ENCODE results near the gene ITPR1.

Gene ITPR1

DNA sequence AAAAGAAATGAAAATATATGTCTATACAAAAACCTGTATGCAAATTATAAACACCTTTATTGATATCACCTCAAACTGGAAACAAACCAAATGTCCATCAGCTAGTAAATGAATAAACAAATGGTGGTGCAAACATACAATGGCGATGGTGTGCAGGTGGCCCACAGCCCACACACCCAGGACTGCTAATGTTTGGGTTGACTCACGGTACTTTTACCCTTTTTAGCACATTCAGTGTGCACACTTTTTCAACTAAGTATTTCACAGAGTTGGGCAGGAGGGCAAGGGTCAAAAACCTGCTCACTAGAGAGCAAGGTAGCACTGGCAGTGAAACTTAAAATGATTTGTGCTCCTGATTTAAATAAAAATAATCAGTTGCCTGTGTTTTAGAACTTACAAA, 363.0 kb downstream of the ITPR1 start:
- Histone ChIP-seq H3K4me3 (ENCODE audit: low read length) (no peak overlapping the region), H3K27ac (ENCODE audit: low read depth, low read length) (no peak overlapping the region), H3K27me3 (ENCODE audit: insufficient read depth, low read length) (no peaks in the 10 kb centered on the region), H3K36me3 (ENCODE audit: insufficient read depth, low read length) (no peaks in the 10 kb centered on the region), H3K9ac (ENCODE audit: low read depth, low read length) (no peak overlapping the region), H3K4me1 (ENCODE audit: insufficient read depth, low read length) (peaks cover 3% of the 10 kb centered on the region; the same call in 1 of the 2 replicates), H3K9me3 (ENCODE audit: insufficient read depth, low read depth, low read length) (peaks cover 3% of the 10 kb centered on the region; the same call in 1 of the 2 replicates)
- 46% methylated on average over 2 of the region's 2 CpGs for WGBS

DNA sequence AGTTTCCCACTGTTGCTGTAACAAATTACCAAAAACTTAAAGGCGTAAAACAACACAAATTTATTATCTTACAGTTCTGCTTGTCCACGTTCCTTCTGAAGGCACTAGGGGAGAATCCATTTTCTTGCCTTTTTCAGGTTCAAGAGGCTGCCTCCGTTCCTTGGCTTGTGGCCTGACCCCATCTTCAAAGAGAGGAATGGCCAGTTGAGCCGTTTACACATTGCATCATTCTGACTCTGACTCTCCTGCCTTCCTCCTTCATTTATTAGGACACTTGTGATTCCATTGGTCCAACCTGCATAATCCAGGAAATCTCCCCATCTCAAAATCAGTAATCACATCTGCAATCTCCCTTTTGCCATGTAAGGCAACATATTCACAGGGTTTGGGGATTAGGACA, 363.4 kb downstream of the ITPR1 start:
- Histone ChIP-seq H3K9ac (ENCODE audit: low read depth, low read length) (no peak overlapping the region), H3K27ac (ENCODE audit: low read depth, low read length) (no peak overlapping the region), H3K4me1 (ENCODE audit: insufficient read depth, low read length) (peaks cover 3% of the 10 kb centered on the region; the same call in 1 of the 2 replicates), H3K36me3 (ENCODE audit: insufficient read depth, low read length) (no peaks in the 10 kb centered on the region), H3K27me3 (ENCODE audit: insufficient read depth, low read length) (no peaks in the 10 kb centered on the region), H3K4me3 (ENCODE audit: low read length) (no peak overlapping the region), H3K9me3 (ENCODE audit: insufficient read depth, low read depth, low read length) (peaks cover 5% of the 10 kb centered on the region; the same call in 1 of the 2 replicates)
- 90% methylated on average over 4 of the region's 4 CpGs for WGBS

GRCh38 chr3:4856986-4857385, 363.8 kb downstream of the ITPR1 start:
- WGBS: 91% methylated on average over 5 of the region's 5 CpGs
- H3K9me3 ChIP-seq (ENCODE audit: insufficient read depth, low read depth, low read length): peaks cover 5% of the 10 kb centered on the region; the same call in 1 of the 2 replicates
- no peaks in the 10 kb centered on the region for H3K27me3 ChIP-seq (ENCODE audit: insufficient read depth, low read length)
- no peak overlapping the region for H3K4me3 ChIP-seq (ENCODE audit: low read length)
- H3K9ac ChIP-seq (ENCODE audit: low read depth, low read length): no peak overlapping the region
- no peak overlapping the region for H3K27ac ChIP-seq (ENCODE audit: low read depth, low read length)
- no peaks in the 10 kb centered on the region for H3K36me3 ChIP-seq (ENCODE audit: insufficient read depth, low read length)
- H3K4me1 ChIP-seq (ENCODE audit: insufficient read depth, low read length): peaks cover 3% of the 10 kb centered on the region; the same call in 1 of the 2 replicates

- WGBS: no CpG with 5 or more reads among the region's 1 CpG
- Histone ChIP-seq H3K36me3 (ENCODE audit: insufficient read depth, low read length) (no peaks in the 10 kb centered on the region), H3K4me1 (ENCODE audit: insufficient read depth, low read length) (no peaks in the 10 kb centered on the region), H3K27ac (ENCODE audit: low read depth, low read length) (no peak overlapping the region), H3K27me3 (ENCODE audit: insufficient read depth, low read length) (no peaks in the 10 kb centered on the region), H3K9me3 (ENCODE audit: insufficient read depth, low read depth, low read length) (peaks cover 8% of the 10 kb centered on the region; the same call in 1 of the 2 replicates), H3K4me3 (ENCODE audit: low read length) (no peak overlapping the region), H3K9ac (ENCODE audit: low read depth, low read length) (no peak overlapping the region)
Measured at GRCh38 chr3:4859788-4860187, 366.6 kb downstream of the ITPR1 start.

- Histone ChIP-seq H3K27me3 (ENCODE audit: insufficient read depth, low read length) (peaks cover 4% of the 10 kb centered on the region; the same call in 1 of the 2 replicates), H3K27ac (ENCODE audit: low read depth, low read length) (no peak overlapping the region), H3K36me3 (ENCODE audit: insufficient read depth, low read length) (no peaks in the 10 kb centered on the region), H3K4me1 (ENCODE audit: insufficient read depth, low read length) (0 out of 2 replicates have a peak, but pooled peaks cover 4% of the 10 kb centered on the region), H3K4me3 (ENCODE audit: low read length) (no peak overlapping the region), H3K9ac (ENCODE audit: low read depth, low read length) (no peak overlapping the region), H3K9me3 (ENCODE audit: insufficient read depth, low read depth, low read length) (peaks cover 8% of the 10 kb centered on the region; the same call in 1 of the 2 replicates)
- WGBS: 88% methylated on average over 1 of the region's 2 CpGs
Measured at GRCh38 chr3:4862973-4863372, 369.8 kb downstream of the ITPR1 start.

DNA sequence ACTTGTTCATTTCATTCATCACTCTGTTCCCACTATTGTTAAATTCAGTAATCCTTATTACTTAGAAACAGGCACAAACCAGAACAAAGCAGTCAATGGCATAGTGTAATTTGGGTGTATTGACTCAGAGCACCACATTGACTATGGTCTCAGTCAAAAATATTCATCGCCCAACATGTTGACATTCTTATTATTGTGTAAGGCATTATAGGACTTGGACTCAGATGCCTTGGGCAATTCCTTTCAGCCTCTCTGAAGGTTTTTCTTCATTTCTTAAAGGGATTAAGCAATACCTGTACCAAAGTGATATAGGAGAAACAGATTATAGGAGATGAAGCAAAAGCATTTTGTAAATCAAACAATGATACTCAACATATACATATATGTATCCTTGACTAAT, 371.4 kb downstream of the ITPR1 start:
- H3K4me1 ChIP-seq (ENCODE audit: insufficient read depth, low read length): peaks cover 7% of the 10 kb centered on the region; the same call in 1 of the 2 replicates
- H3K27me3 ChIP-seq (ENCODE audit: insufficient read depth, low read length): peaks cover 14% of the 10 kb centered on the region
- no peak overlapping the region for H3K4me3 ChIP-seq (ENCODE audit: low read length)
- no peaks in the 10 kb centered on the region for H3K36me3 ChIP-seq (ENCODE audit: insufficient read depth, low read length)
- H3K27ac ChIP-seq (ENCODE audit: low read depth, low read length): no peak overlapping the region
- H3K9ac ChIP-seq (ENCODE audit: low read depth, low read length): no peak overlapping the region
- H3K9me3 ChIP-seq (ENCODE audit: insufficient read depth, low read depth, low read length): peaks cover 8% of the 10 kb centered on the region; the same call in 1 of the 2 replicates
- WGBS: 100% methylated on average over 1 of the region's 1 CpG

DNA sequence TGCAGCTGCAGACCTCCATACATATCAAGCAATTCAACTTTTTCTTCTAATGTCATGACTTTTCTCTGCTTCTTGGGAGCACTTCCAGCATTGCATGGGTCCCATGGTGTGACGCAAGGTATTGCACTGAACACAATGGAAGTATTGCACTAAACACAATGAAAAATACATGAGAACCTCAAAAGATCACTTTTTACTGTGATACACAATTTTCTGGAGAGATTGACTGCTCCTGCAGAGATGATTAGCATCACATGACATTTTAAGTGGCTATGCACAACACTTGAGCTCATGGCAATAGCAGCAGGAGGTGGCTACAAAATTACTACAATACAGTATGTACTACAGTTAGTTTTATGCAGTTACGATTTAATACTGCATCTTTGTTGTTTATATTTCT, 372.6 kb downstream of the ITPR1 start:
- H3K27ac ChIP-seq (ENCODE audit: low read depth, low read length): no peak overlapping the region
- no peaks in the 10 kb centered on the region for H3K36me3 ChIP-seq (ENCODE audit: insufficient read depth, low read length)
- peaks cover 7% of the 10 kb centered on the region; the same call in 1 of the 2 replicates for H3K4me1 ChIP-seq (ENCODE audit: insufficient read depth, low read length)
- H3K4me3 ChIP-seq (ENCODE audit: low read length): no peak overlapping the region
- 100% methylated on average over 1 of the region's 2 CpGs for WGBS
- H3K9me3 ChIP-seq (ENCODE audit: insufficient read depth, low read depth, low read length): peaks cover 8% of the 10 kb centered on the region; the same call in 1 of the 2 replicates
- no peak overlapping the region for H3K9ac ChIP-seq (ENCODE audit: low read depth, low read length)
- peaks cover 21% of the 10 kb centered on the region for H3K27me3 ChIP-seq (ENCODE audit: insufficient read depth, low read length)

DNA sequence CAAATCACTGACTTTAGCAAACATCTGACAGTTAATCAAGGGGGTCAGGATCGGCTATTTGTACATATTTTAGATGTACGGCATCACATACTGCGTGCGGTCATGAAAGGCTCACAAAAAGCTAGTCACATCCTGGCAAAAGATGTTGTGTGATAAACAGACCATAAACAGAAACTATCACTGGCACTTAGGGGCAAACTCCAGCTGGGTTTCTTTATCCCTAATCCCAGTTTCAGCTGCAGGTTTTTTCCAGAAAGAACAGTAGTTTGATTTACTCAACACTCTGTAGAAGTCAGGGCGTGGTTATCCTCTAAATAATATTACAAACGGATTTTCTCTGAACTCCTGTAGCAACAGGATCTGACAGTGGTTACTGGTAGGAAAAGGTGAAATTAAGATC, 373.7 kb downstream of the ITPR1 start:
- no peaks in the 10 kb centered on the region for H3K36me3 ChIP-seq (ENCODE audit: insufficient read depth, low read length)
- peaks cover 21% of the 10 kb centered on the region for H3K27me3 ChIP-seq (ENCODE audit: insufficient read depth, low read length)
- peaks cover 3% of the 10 kb centered on the region; the same call in 1 of the 2 replicates for H3K9me3 ChIP-seq (ENCODE audit: insufficient read depth, low read depth, low read length)
- peaks cover 7% of the 10 kb centered on the region; the same call in 1 of the 2 replicates for H3K4me1 ChIP-seq (ENCODE audit: insufficient read depth, low read length)
- WGBS: 94% methylated on average over 6 of the region's 6 CpGs
- no peak overlapping the region for H3K4me3 ChIP-seq (ENCODE audit: low read length)
- H3K9ac ChIP-seq (ENCODE audit: low read depth, low read length): no peak overlapping the region
- no peak overlapping the region for H3K27ac ChIP-seq (ENCODE audit: low read depth, low read length)

- no peaks in the 10 kb centered on the region for H3K27me3 ChIP-seq (ENCODE audit: insufficient read depth, low read length)
- 83% methylated on average over 1 of the region's 3 CpGs for WGBS
- no peaks in the 10 kb centered on the region for H3K36me3 ChIP-seq (ENCODE audit: insufficient read depth, low read length)
- H3K9me3 ChIP-seq (ENCODE audit: insufficient read depth, low read depth, low read length): no peaks in the 10 kb centered on the region; the same call in 1 of the 2 replicates
- no peak overlapping the region for H3K9ac ChIP-seq (ENCODE audit: low read depth, low read length)
- no peaks in the 10 kb centered on the region for H3K4me1 ChIP-seq (ENCODE audit: insufficient read depth, low read length)
- no peak overlapping the region for H3K27ac ChIP-seq (ENCODE audit: low read depth, low read length)
- no peak overlapping the region for H3K4me3 ChIP-seq (ENCODE audit: low read length)
Measured at GRCh38 chr3:4877173-4877787, 384.1 kb downstream of the ITPR1 start.

GRCh38 chr3:4880850-4881249, 387.7 kb downstream of the ITPR1 start:
- no peaks in the 10 kb centered on the region for H3K27me3 ChIP-seq (ENCODE audit: insufficient read depth, low read length)
- H3K9ac ChIP-seq (ENCODE audit: low read depth, low read length): no peak overlapping the region
- peaks cover 9% of the 10 kb centered on the region; the same call in 1 of the 2 replicates for H3K4me1 ChIP-seq (ENCODE audit: insufficient read depth, low read length)
- H3K9me3 ChIP-seq (ENCODE audit: insufficient read depth, low read depth, low read length): no peaks in the 10 kb centered on the region; the same call in 1 of the 2 replicates
- no peak overlapping the region for H3K4me3 ChIP-seq (ENCODE audit: low read length)
- H3K27ac ChIP-seq (ENCODE audit: low read depth, low read length): no peak overlapping the region
- no peaks in the 10 kb centered on the region for H3K36me3 ChIP-seq (ENCODE audit: insufficient read depth, low read length)
- WGBS: 94% methylated on average over 6 of the region's 6 CpGs

DNA sequence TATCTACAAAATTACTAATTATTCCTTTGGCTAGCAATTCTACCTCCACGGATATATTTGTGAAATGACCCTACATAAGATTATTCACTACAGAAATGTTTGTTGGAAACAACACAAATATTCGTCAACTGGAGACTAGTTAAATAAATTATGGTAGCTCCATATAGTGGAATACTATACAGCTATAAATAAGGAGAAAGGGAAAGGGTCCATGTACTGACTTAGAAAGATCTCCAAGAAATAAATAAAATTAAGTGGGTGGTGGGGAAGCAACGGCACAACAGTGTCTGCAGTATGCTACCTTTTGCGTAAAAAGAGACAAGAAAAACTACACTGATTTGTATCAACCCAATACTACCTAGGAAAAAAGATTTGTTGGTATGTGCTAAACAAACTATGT, 389.4 kb downstream of the ITPR1 start:
- no CpG with 5 or more reads among the region's 4 CpGs for WGBS
- H3K27me3 ChIP-seq (ENCODE audit: insufficient read depth, low read length): no peaks in the 10 kb centered on the region
- no peak overlapping the region for H3K27ac ChIP-seq (ENCODE audit: low read depth, low read length)
- H3K4me1 ChIP-seq (ENCODE audit: insufficient read depth, low read length): peaks cover 9% of the 10 kb centered on the region; the same call in 1 of the 2 replicates
- H3K36me3 ChIP-seq (ENCODE audit: insufficient read depth, low read length): no peaks in the 10 kb centered on the region
- H3K4me3 ChIP-seq (ENCODE audit: low read length): no peak overlapping the region
- H3K9ac ChIP-seq (ENCODE audit: low read depth, low read length): no peak overlapping the region
- no peaks in the 10 kb centered on the region; the same call in 1 of the 2 replicates for H3K9me3 ChIP-seq (ENCODE audit: insufficient read depth, low read depth, low read length)

Measured in HUES64 (cell line).